Measurements from ENCODE around the gene PNPLA7. TPM values are rescaled to one million over a fixed set of nuclear protein-coding genes. Genes with fewer than 3 reads are reported as not detected.

PNPLA7 gene
- total and polyA plus RNA-seq, 2 of the 8 experiments (the other 6 are each of a cell fraction or from before 2014, with no cell fraction given) = 0.35 to 0.47 TPM

- Histone ChIP-seq H2BK120ac (replicated peaks; ENCODE audit: low read depth, low read length) (no peak overlapping the region), H3K9me3 (ENCODE audit: insufficient read depth in 2 of 2, low read depth in 1 of 2, low read length in 1 of 2) (peaks cover 7 to 12% of the 10 kb centered on the region in 2 experiments; a peak in 3 of 4 replicates), H3K27ac (ENCODE audit: low read depth, low read length) (no peak overlapping the region), H3K79me1 (ENCODE audit: low read depth, low read length) (peaks cover 5% of the 10 kb centered on the region; the same call in 1 of the 2 replicates), H2BK12ac (ENCODE audit: low read depth, low read length) (no peak overlapping the region), H3K36me3 (ENCODE audit: control insufficient read depth in 2 of 4, insufficient read depth in 4 of 4, low read length in 3 of 4) (no peaks in the 10 kb centered on the region), H3K4me1 (replicated peaks in 1 of 4; ENCODE audit: control insufficient read depth in 3 of 4, insufficient read depth in 4 of 4, low read length in 3 of 4) (peaks cover 0 to 7% (median 1%) of the 10 kb centered on the region in 4 experiments; a peak in 3 of 7 replicates), H3K27me3 (replicated peaks in 1 of 4; ENCODE audit: control insufficient read depth in 3 of 4, extremely low read depth in 1 of 4, insufficient read depth in 3 of 4, low read length in 3 of 4) (no peaks in the 10 kb centered on the region), H2BK5ac (ENCODE audit: low read depth, low read length) (no peak overlapping the region; the same call in 1 of the 2 replicates), H3K4me3 (ENCODE audit: extremely low read depth in 1 of 4, insufficient read depth in 2 of 4, low read depth in 3 of 4, low read length in 4 of 4) (no peak overlapping the region), H3K18ac (ENCODE audit: extremely low read depth, low read length) (no peak overlapping the region), H3K4ac (replicated peaks; ENCODE audit: insufficient read length, low read depth, low read length) (no peak overlapping the region), H2AFZ (ENCODE audit: low read length) (no peak overlapping the region), H3K14ac (ENCODE audit: insufficient read length) (no peak overlapping the region), H2AK5ac (ENCODE audit: low read depth, low read length) (no peak overlapping the region), H3K9ac (replicated peaks in 1 of 4; ENCODE audit: extremely low read depth in 1 of 4, low read depth in 3 of 4, low read length in 3 of 4) (no peak overlapping the region), H3K23me2 (ENCODE audit: low read depth, low read length) (peaks cover 7% of the 10 kb centered on the region; the same call in 1 of the 2 replicates), H3K4me2 (ENCODE audit: insufficient read depth in 1 of 2, low read depth in 2 of 2, low read length in 2 of 2) (no peak overlapping the region), H2BK20ac (ENCODE audit: low read length) (no peak overlapping the region), H3K79me2 (ENCODE audit: control insufficient read depth in 1 of 2, insufficient read depth in 2 of 2, low read length in 2 of 2) (no peaks in the 10 kb centered on the region), H4K8ac (ENCODE audit: extremely low read depth, insufficient read depth, low read length) (no peak overlapping the region), H4K20me1 (replicated peaks in 1 of 2; ENCODE audit: control insufficient read depth in 1 of 2, insufficient read depth in 2 of 2, low read length in 2 of 2) (peaks cover 0 to 5% of the 10 kb centered on the region in 2 experiments), H4K91ac (replicated peaks; ENCODE audit: insufficient read length, low read length) (no peak overlapping the region), H2BK15ac (ENCODE audit: low read length) (no peak overlapping the region), H3K23ac (ENCODE audit: insufficient read length) (no peak overlapping the region), H4K5ac (ENCODE audit: insufficient read length, low read depth, low read length) (no peak overlapping the region), H3K56ac (replicated peaks; ENCODE audit: insufficient read length, low read depth, low read length) (no peak overlapping the region)
- POLR2A ChIA-PET (ENCODE audit: partially characterized antibody) = no interaction called here
- no peak for DNase-seq (ENCODE audit: low read depth in 1 of 2, low spot score in 2 of 2)
- 87% methylated on average over 15 of the region's 23 CpGs; no CpG with 5 or more reads in 1 of the 2 experiments for WGBS, 2 experiments (ENCODE audit: extremely low coverage in 1 of 2, insufficient coverage in 1 of 2, insufficient read length in 1 of 2, insufficient replicate concordance in 2 of 2, low coverage in 1 of 2, low lambda C conversion rate in 2 of 2, missing lambda C conversion rate in 1 of 2)
- FAIRE-seq = no peak
- CTCF ChIA-PET (ENCODE audit: partially characterized antibody) = interaction anchor here (1.2 kb wide), 1 partner anchor 13 kb away, joined by 3 read pairs; no protein-coding TSS in a partner anchor
Measured at GRCh38 chr9:137547687-137548543, 2.3 kb downstream of the PNPLA7 start.

Data from H1 (cell line).